ENCODE data around the gene CACNB1. TPM values are rescaled to one million over a fixed set of nuclear protein-coding genes. Genes with fewer than 3 reads are reported as not detected.

CACNB1 gene
- total RNA-seq, 1 donor from 2014 or later: 25.5 TPM

DNA sequence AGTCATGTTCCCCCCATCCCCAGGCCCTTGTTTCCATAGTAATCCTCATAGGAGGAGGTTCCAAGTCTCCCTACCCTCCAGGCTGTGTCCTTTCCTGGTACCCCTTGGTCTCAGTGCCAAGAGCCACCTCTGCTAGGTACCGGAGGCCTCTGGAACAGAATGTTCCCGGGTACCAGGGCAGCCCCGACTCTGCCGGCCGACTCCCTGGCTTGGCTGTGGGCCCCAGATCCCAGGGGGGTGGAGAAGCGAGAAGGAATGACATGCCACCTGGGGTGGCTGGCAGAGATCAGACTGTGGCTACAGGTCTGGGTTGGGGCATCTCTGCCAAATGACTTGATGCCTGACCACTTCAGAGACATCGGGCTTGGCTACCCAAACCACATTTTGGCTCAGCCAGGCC, 24.7 kb upstream of the CACNB1 start:
- Mint-ChIP-seq H3K9me3 (ENCODE audit: low read depth) (no peaks in the 10 kb centered on the region), H3K36me3 (ENCODE audit: low read depth) (no peaks in the 10 kb centered on the region), H3K27me3 (ENCODE audit: low read depth) (peaks cover 15% of the 10 kb centered on the region), H3K4me3 (ENCODE audit: unreplicated experiment) (no peak overlapping the region), H3K4me1 (ENCODE audit: low read depth) (peaks cover 25% of the 10 kb centered on the region), H3K27ac (ENCODE audit: unreplicated experiment) (no peak overlapping the region)
- no peak for DNase-seq (ENCODE audit: low spot score)
- TF ChIP-seq, protein P1, sequence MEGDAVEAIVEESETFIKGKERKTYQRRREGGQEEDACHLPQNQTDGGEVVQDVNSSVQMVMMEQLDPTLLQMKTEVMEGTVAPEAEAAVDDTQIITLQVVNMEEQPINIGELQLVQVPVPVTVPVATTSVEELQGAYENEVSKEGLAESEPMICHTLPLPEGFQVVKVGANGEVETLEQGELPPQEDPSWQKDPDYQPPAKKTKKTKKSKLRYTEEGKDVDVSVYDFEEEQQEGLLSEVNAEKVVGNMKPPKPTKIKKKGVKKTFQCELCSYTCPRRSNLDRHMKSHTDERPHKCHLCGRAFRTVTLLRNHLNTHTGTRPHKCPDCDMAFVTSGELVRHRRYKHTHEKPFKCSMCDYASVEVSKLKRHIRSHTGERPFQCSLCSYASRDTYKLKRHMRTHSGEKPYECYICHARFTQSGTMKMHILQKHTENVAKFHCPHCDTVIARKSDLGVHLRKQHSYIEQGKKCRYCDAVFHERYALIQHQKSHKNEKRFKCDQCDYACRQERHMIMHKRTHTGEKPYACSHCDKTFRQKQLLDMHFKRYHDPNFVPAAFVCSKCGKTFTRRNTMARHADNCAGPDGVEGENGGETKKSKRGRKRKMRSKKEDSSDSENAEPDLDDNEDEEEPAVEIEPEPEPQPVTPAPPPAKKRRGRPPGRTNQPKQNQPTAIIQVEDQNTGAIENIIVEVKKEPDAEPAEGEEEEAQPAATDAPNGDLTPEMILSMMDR (IDR thresholded peaks at IDR 0.05): no peak

DNA sequence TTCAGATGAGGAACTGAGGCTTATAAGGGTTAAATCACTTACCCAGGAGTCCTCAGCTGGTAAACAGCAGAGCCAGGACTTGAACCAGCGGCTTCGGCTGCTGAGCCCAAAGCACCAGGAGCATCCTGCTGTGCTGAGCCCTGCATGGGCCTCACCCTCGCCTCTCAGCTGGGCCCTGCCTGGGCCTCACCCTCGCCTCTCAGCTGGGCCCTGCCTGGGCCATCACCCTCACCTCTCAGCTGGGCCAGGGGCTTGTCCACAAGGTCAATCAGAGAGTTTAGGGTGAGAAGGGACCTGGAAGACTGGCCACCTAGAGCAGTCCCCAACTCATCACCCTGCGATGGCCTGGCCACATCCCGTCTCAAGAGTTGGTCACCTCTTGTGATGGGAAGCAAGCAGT, 24.1 kb upstream of the CACNB1 start:
- no peak for DNase-seq (ENCODE audit: low spot score)
- Mint-ChIP-seq H3K36me3 (ENCODE audit: low read depth) (no peaks in the 10 kb centered on the region), H3K4me1 (ENCODE audit: low read depth) (peaks cover 25% of the 10 kb centered on the region), H3K27ac (ENCODE audit: unreplicated experiment) (no peak overlapping the region), H3K27me3 (ENCODE audit: low read depth) (peaks cover 21% of the 10 kb centered on the region), H3K9me3 (ENCODE audit: low read depth) (no peaks in the 10 kb centered on the region), H3K4me3 (ENCODE audit: unreplicated experiment) (no peak overlapping the region)
- TF ChIP-seq, protein P1 (IDR thresholded peaks at IDR 0.05): no peak

DNA sequence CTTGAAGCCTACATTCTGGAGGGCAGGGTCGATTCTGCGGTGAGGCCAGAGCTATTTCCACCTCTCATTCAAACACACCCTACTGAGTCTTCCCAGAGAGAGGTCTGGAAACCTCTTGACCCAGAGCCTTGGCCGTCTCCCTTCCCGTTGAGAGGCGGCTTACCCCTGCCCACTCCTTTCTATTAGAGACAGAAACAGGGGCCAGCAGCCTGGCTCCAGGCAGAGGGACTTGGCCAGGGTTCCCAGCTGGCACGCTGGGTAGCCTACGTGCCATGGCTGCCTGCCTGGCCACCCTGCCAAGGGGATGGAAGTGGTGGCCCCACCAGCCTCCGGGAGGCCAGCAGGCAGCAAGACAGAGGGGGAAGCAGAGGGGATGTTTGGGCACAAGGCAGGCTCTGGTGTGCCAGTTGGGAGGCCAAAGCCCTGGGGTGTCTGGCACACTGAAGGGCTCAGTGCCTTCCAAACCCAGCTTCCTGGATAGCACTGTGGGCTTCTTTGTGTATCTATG, 22.2 kb upstream of the CACNB1 start:
- H3K4me1 Mint-ChIP-seq (ENCODE audit: low read depth): peaks cover 19% of the 10 kb centered on the region
- DNase-seq (ENCODE audit: low spot score): no peak
- no peaks in the 10 kb centered on the region for H3K9me3 Mint-ChIP-seq (ENCODE audit: low read depth)
- TF ChIP-seq, protein P1 (IDR thresholded peaks at IDR 0.05): no peak
- H3K4me3 Mint-ChIP-seq (ENCODE audit: unreplicated experiment): no peak overlapping the region
- H3K36me3 Mint-ChIP-seq (ENCODE audit: low read depth): peaks cover 2% of the 10 kb centered on the region
- no peak overlapping the region for H3K27ac Mint-ChIP-seq (ENCODE audit: unreplicated experiment)
- H3K27me3 Mint-ChIP-seq (ENCODE audit: low read depth): peaks cover 22% of the 10 kb centered on the region

DNA sequence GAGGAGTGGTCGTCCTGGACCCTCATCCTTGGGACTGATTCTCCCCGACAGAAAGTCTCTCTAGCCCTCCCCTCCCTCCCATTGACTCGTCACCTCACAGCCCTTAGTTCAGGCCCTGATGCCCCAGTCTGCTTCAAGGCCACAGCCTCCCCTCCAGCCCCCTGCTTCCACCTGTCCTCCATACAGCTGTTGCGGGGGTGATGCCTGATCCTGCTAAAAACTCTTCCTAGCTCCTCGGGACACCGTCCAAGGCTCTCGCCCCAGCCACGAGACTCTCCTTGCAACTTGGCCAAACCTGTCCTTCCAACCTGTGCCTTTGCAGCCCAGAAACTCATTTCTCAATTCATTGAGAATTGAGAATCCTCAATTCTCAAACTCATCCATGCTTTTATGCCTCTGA, 21.4 kb upstream of the CACNB1 start:
- H3K4me3 Mint-ChIP-seq (ENCODE audit: unreplicated experiment): no peak overlapping the region
- DNase-seq (ENCODE audit: low spot score): no peak
- TF ChIP-seq, protein P1 (IDR thresholded peaks at IDR 0.05): no peak
- H3K27ac Mint-ChIP-seq (ENCODE audit: unreplicated experiment): no peak overlapping the region
- peaks cover 16% of the 10 kb centered on the region for H3K4me1 Mint-ChIP-seq (ENCODE audit: low read depth)
- no peaks in the 10 kb centered on the region for H3K9me3 Mint-ChIP-seq (ENCODE audit: low read depth)
- peaks cover 2% of the 10 kb centered on the region for H3K36me3 Mint-ChIP-seq (ENCODE audit: low read depth)
- H3K27me3 Mint-ChIP-seq (ENCODE audit: low read depth): peaks cover 20% of the 10 kb centered on the region

DNA sequence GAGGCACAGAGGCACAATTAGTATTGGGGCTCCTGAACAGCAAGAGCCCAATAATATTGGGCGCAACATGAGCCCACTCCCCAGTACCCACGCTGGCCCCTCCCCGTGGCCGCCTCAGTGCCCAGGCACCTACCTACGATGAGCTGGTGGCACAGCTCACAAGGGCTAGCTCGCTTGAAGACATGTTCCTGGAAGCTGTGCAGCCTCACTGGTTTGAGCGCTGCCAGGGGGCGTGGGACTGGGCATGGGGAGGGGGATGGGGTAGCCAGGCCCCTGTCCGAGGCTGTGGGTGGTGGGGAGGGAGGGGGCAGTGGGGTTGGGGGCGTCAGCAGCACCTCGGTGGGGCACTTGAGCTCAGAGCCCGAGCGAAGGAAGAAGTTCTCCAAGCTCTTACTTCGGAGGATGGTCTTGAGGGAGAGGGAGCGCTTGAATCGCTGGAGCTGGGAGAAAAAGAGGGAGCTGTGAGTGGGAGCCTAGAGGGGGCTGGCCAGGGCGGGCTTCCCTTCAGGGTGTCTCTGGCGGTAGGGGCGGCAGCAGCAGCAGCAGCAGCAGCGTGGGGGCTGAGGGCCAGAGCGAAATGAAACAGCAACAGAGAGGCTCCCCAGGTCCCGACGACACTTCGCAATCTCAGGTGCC, 20.4 kb upstream of the CACNB1 start:
- TF ChIP-seq, protein P1 (IDR thresholded peaks at IDR 0.05): no peak
- DNase-seq (ENCODE audit: low spot score): no peak
- Mint-ChIP-seq H3K36me3 (ENCODE audit: low read depth) (peaks cover 2% of the 10 kb centered on the region), H3K27me3 (ENCODE audit: low read depth) (peaks cover 17% of the 10 kb centered on the region), H3K4me1 (ENCODE audit: low read depth) (peaks cover 10% of the 10 kb centered on the region), H3K27ac (ENCODE audit: unreplicated experiment) (no peak overlapping the region), H3K4me3 (ENCODE audit: unreplicated experiment) (no peak overlapping the region), H3K9me3 (ENCODE audit: low read depth) (no peaks in the 10 kb centered on the region)

Data from chondrocyte (in vitro differentiated cells).